ENCODE results near the gene CEP104.

DNA sequence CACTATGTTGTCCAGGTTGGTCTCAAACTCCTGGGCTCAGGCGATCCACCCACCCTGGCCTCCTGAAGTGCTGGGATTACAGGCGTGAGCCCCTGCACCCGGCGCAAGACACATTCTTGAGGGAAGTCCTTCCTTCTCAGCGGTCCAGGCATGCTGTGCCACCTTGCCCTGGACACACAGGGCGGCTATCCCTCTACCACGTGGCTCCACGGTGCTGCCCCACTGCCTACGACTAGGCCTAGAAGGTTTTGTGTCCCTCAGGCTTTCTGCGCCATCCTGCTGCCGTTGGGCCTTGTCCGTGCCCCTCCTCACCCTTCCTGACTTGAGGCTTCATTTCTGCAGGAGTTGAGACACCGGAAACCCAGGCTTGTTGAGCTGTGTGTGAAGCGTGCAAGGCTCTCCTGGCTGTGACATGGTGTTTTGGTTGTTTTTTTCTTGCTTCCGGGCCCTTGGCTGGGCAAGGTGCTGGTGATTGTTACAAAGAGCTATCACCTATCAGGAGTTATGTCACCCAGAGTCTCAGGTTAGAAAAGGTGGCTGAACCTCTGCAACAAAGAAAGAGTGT lies 29.2 kb upstream of the CEP104 start:
- TF ChIP-seq POLR2AphosphoS5 (IDR thresholded peaks at IDR 0.05; ENCODE audit: low read depth), result no peak
- TF ChIP-seq, protein P1, sequence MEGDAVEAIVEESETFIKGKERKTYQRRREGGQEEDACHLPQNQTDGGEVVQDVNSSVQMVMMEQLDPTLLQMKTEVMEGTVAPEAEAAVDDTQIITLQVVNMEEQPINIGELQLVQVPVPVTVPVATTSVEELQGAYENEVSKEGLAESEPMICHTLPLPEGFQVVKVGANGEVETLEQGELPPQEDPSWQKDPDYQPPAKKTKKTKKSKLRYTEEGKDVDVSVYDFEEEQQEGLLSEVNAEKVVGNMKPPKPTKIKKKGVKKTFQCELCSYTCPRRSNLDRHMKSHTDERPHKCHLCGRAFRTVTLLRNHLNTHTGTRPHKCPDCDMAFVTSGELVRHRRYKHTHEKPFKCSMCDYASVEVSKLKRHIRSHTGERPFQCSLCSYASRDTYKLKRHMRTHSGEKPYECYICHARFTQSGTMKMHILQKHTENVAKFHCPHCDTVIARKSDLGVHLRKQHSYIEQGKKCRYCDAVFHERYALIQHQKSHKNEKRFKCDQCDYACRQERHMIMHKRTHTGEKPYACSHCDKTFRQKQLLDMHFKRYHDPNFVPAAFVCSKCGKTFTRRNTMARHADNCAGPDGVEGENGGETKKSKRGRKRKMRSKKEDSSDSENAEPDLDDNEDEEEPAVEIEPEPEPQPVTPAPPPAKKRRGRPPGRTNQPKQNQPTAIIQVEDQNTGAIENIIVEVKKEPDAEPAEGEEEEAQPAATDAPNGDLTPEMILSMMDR (conservative IDR thresholded peaks at IDR 0.05; ENCODE audit: low read depth in 2 of 2), result no peak
- no peak for TF ChIP-seq EZH2 (IDR thresholded peaks at IDR 0.05; ENCODE audit: low read depth, unreplicated experiment)

Data from GM23338 (cell line).